ENCODE results near the gene ADGRE3. TPM values are rescaled to one million over a fixed set of nuclear protein-coding genes. Genes with fewer than 3 reads are reported as not detected.

The ADGRE3 gene
- total RNA-seq, 6 donors from 2014 or later: 0.76 to 9.6 (median 2.4) TPM; not detected in 1

DNA sequence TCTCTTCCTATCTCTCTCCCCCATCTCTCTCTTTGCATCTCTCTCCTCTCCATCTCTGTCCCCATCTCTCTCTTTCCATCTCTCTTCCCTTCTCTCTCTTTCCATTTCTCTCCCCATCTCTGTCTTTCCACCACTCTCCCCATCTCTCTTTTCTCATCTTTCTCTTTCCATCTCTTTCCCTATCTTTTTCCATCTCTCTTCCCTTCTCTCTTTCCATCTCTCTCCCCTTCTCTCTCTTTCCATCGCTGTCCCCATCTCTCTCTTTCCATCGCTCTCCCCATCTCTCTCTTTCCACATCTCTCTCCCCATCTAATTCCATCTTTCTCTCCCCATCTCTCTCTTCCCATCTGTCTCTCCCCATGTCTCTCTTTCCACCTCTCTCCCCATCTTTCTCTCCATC lies 24.5 kb downstream of the ADGRE3 start:
- Histone ChIP-seq H3K36me3 (no peaks in the 10 kb centered on the region), H3K27me3 (no peaks in the 10 kb centered on the region), H3K4me3 (no peak overlapping the region), H3K9me3 (no peaks in the 10 kb centered on the region), H3K27ac (no peak overlapping the region), H3K4me1 (no peaks in the 10 kb centered on the region)
- 71 to 75% methylated on average over 2 of the region's 2 CpGs for WGBS, 2 donors
- ATAC-seq (ENCODE audit: low FRiP score in 2 of 2) (no peak), DNase-seq (no peak)
- TF ChIP-seq POLR2AphosphoS5 (IDR thresholded peaks at IDR 0.05) (no peak), EP300 (IDR thresholded peaks at IDR 0.05) (no peak), POLR2A (IDR thresholded peaks at IDR 0.05) (no peak)
- TF ChIP-seq, protein P1, sequence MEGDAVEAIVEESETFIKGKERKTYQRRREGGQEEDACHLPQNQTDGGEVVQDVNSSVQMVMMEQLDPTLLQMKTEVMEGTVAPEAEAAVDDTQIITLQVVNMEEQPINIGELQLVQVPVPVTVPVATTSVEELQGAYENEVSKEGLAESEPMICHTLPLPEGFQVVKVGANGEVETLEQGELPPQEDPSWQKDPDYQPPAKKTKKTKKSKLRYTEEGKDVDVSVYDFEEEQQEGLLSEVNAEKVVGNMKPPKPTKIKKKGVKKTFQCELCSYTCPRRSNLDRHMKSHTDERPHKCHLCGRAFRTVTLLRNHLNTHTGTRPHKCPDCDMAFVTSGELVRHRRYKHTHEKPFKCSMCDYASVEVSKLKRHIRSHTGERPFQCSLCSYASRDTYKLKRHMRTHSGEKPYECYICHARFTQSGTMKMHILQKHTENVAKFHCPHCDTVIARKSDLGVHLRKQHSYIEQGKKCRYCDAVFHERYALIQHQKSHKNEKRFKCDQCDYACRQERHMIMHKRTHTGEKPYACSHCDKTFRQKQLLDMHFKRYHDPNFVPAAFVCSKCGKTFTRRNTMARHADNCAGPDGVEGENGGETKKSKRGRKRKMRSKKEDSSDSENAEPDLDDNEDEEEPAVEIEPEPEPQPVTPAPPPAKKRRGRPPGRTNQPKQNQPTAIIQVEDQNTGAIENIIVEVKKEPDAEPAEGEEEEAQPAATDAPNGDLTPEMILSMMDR (IDR thresholded peaks at IDR 0.05): no peak

DNA sequence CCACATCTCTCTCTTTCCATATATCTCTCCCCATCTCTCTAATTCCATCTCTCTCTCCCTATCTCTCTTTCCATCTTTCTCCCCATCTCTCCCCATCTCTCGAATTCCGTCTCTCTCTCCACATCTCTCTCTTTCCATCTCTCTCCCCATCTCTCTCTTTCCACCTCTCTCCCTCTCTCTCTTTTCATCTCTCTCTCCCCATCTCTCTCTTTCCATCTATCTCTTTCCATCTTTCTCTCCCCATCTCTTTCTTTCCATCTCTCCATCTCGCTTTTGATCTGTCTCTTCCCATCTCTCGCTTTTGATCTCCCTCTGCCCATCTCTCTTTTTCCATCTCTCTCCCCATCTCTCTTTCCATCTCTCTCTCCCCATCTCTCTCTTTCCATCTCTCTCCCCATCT lies 25.6 kb downstream of the ADGRE3 start:
- Histone ChIP-seq H3K36me3 (no peaks in the 10 kb centered on the region), H3K4me1 (no peaks in the 10 kb centered on the region), H3K27ac (no peak overlapping the region), H3K4me3 (no peak overlapping the region), H3K27me3 (no peaks in the 10 kb centered on the region), H3K9me3 (no peaks in the 10 kb centered on the region)
- WGBS, 2 donors: 76 to 85% methylated on average over 4 of the region's 4 CpGs
- DNase-seq: no peak
- no peak for ATAC-seq (ENCODE audit: low FRiP score in 2 of 2)
- TF ChIP-seq, protein P1 (IDR thresholded peaks at IDR 0.05): no peak
- TF ChIP-seq POLR2A (IDR thresholded peaks at IDR 0.05) (no peak), EP300 (IDR thresholded peaks at IDR 0.05) (no peak), POLR2AphosphoS5 (IDR thresholded peaks at IDR 0.05) (no peak)

DNA sequence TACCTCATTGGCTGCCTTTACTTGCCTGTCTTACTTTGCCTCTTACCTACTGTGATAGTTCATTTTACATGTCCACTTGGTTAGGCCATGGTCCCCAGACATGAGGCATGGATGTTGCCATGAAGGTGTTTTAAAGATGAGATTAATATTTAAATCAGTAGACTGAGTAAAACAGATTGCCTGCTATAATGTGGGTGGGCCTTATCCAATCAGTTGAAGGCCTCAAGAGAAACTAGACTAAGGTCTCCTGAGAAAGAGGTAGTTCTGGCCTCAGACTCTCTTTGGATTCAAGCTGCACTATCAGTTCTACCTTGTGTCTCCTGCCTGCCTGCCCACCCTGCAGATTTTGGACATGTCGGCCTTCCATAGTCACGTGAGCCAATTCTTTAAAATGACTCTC lies 26.1 kb downstream of the ADGRE3 start:
- TF ChIP-seq POLR2AphosphoS5 (IDR thresholded peaks at IDR 0.05): no peak
- TF ChIP-seq POLR2A (IDR thresholded peaks at IDR 0.05): no peak
- TF ChIP-seq, protein P1 (IDR thresholded peaks at IDR 0.05): no peak
- TF ChIP-seq EP300 (IDR thresholded peaks at IDR 0.05): no peak
- no peak overlapping the region for H3K4me3 ChIP-seq
- ATAC-seq (ENCODE audit: low FRiP score in 2 of 2) (no peak), DNase-seq (no peak)
- no peaks in the 10 kb centered on the region for H3K4me1 ChIP-seq
- no peaks in the 10 kb centered on the region for H3K36me3 ChIP-seq
- WGBS, 2 donors: 75 to 97% methylated on average over 2 of the region's 2 CpGs
- no peak overlapping the region for H3K27ac ChIP-seq
- no peaks in the 10 kb centered on the region for H3K27me3 ChIP-seq
- H3K9me3 ChIP-seq: no peaks in the 10 kb centered on the region

DNA sequence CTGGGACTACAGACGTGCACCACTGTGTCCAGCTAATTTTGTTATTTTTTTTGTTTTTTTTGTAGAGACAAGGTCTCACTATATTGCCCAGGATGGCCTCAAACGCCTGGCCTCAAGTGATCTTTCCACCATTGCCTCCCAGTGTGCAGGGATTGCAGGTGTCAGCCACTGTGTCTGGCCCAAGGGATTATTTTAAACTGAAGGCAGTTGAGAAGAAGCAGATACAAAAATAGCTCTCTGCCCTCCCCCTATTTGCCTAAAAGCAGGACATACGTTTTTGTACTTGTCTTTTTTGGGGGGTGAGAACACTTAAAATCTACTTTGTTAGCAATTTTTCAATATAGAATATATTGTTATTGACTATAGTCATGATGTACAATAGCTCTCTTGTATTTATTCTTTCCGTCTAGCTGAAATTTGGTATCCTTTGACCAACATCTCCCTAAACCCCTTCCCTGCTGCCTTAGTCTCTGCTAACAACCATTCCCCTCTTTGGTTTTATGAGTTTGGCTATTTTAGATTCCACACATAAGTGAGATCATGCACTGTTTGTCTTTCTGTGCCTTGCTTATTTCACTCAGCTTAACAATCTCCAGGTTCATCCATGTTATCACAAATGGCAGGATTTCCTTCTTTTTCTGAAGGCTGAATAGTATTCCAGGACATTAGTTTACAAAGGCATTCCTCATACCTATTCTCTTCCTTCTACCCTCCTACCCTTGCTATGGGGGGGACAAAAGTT lies 34.9 kb downstream of the ADGRE3 start:
- WGBS, 2 donors: 59 to 66% methylated on average over 4 of the region's 4 CpGs
- no peaks in the 10 kb centered on the region for H3K4me1 ChIP-seq
- no peak for ATAC-seq (ENCODE audit: low FRiP score in 2 of 2)

More for the DNA sequence above, 34.9 kb downstream of the ADGRE3 start:
- Histone ChIP-seq H3K4me3 (no peak overlapping the region), H3K27me3 (no peaks in the 10 kb centered on the region), H3K27ac (no peak overlapping the region), H3K36me3 (no peaks in the 10 kb centered on the region), H3K9me3 (peaks cover 0 to 15% (median 4%) of the 10 kb centered on the region in 4 donors)
- DNase-seq: no peak
- TF ChIP-seq POLR2AphosphoS5 (IDR thresholded peaks at IDR 0.05) (no peak), EP300 (IDR thresholded peaks at IDR 0.05) (no peak), POLR2A (IDR thresholded peaks at IDR 0.05) (no peak)
- TF ChIP-seq, protein P1 (IDR thresholded peaks at IDR 0.05): no peak
